WTC11 (cell line): ENCODE measurements around the gene SMPD2. TPM values are rescaled to one million over a fixed set of nuclear protein-coding genes. Genes with fewer than 3 reads are reported as not detected.

ENCODE experiments used
- ATAC-seq: fragments of 200-7000 bp; cut with Tn5 transposase; 2 replicates; pipeline ENCODE4 v1.10.0; 2021; ENCODE audit warnings: mild to moderate bottlenecking, moderate library complexity
- CTCF ChIA-PET: fragments of 300-600 bp; sonication (Branson Sonifier 250); formaldehyde crosslinking; loops from one replicate; lab custom pipeline; 2021; ENCODE audit warnings: antibody characterized with exemption; lab: Charles Lee
- POLR2A ChIA-PET: fragments of 350-600 bp; sonication (Branson Sonifier 250); formaldehyde crosslinking; loops from one replicate; lab custom pipeline; 2021; ENCODE audit warnings: antibody characterized with exemption; lab: Charles Lee
- DNase-seq: peaks from one replicate; pipeline ENCODE4 v3.0.0; 2021; ENCODE audit warnings: low spot score
- H3K27ac Mint-ChIP-seq: 2 replicates; pipeline ENCODE4 v1.8.0; 2021; ENCODE audit warnings: mixed read lengths
- H3K27me3 Mint-ChIP-seq: 2 replicates; pipeline ENCODE4 v1.8.0; 2021; ENCODE audit warnings: low read depth, mild to moderate bottlenecking, moderate library complexity, mixed read lengths
- H3K36me3 Mint-ChIP-seq: 2 replicates; pipeline ENCODE4 v1.8.0; 2021; ENCODE audit warnings: mixed read lengths
- H3K4me1 Mint-ChIP-seq: 2 replicates; pipeline ENCODE4 v1.8.0; 2022; ENCODE audit warnings: mixed read lengths
- H3K4me3 Mint-ChIP-seq: 2 replicates; pipeline ENCODE4 v1.8.0; 2021; ENCODE audit warnings: mild to moderate bottlenecking, moderate library complexity, mixed read lengths
- H3K9me3 Mint-ChIP-seq: 2 replicates; pipeline ENCODE4 v1.8.0; 2021; ENCODE audit warnings: mixed read lengths
- CBFB ChIP-seq: sonication (generic); formaldehyde crosslinking; IDR thresholded peaks from 2 replicates; pipeline ENCODE4 v1.8.1; 2022; ENCODE audit warnings: mild to moderate bottlenecking, low read depth, missing genetic modification reagents
- E2F1 ChIP-seq: sonication (generic); formaldehyde crosslinking; IDR thresholded peaks from 2 replicates; pipeline ENCODE4 v1.8.0; 2022; ENCODE audit warnings: mild to moderate bottlenecking, missing genetic modification reagents
- GABPB1 ChIP-seq: sonication (generic); formaldehyde crosslinking; IDR thresholded peaks from 2 replicates; pipeline ENCODE4 v1.8.1; 2023; ENCODE audit warnings: mild to moderate bottlenecking, missing genetic modification reagents
- IRF2 ChIP-seq: sonication (generic); formaldehyde crosslinking; IDR thresholded peaks from 2 replicates; pipeline ENCODE4 v1.8.0; 2022; ENCODE audit warnings: low read depth, missing genetic modification reagents, borderline replicate concordance
- JAZF1 ChIP-seq: fragments of 250-450 bp; sonication (Bioruptor Pico); IDR thresholded peaks from 2 replicates; pipeline ENCODE4 v1.9.0; 2021; ENCODE audit warnings: moderate library complexity, mild to moderate bottlenecking, inconsistent platforms
- JUN ChIP-seq: sonication (generic); formaldehyde crosslinking; IDR thresholded peaks from 2 replicates; pipeline ENCODE4 v1.8.0; 2023; ENCODE audit warnings: mild to moderate bottlenecking, missing genetic modification reagents
- NFATC4 ChIP-seq: fragments of 250-450 bp; sonication (Bioruptor Pico); IDR thresholded peaks from 2 replicates; pipeline ENCODE4 v1.9.0; 2021; ENCODE audit warnings: mild to moderate bottlenecking
- NFE2L1 ChIP-seq: sonication (generic); formaldehyde crosslinking; IDR thresholded peaks from 2 replicates; pipeline ENCODE4 v1.8.1; 2023; ENCODE audit warnings: missing genetic modification reagents
- NFYB ChIP-seq: sonication (generic); formaldehyde crosslinking; conservative IDR thresholded peaks from 2 replicates; pipeline ENCODE4 v1.8.0; 2022; ENCODE audit warnings: low read depth, missing genetic modification reagents
- OVOL2 ChIP-seq: fragments of 250-450 bp; sonication (Bioruptor Pico); IDR thresholded peaks from 2 replicates; pipeline ENCODE4 v1.9.0; 2021; ENCODE audit warnings: mild to moderate bottlenecking, borderline replicate concordance
- RELA ChIP-seq: sonication (generic); formaldehyde crosslinking; IDR thresholded peaks from 2 replicates; pipeline ENCODE4 v1.8.1; 2022; ENCODE audit warnings: missing genetic modification reagents, mild to moderate bottlenecking, borderline replicate concordance
- RORB ChIP-seq: fragments of 250-450 bp; sonication (Bioruptor Pico); IDR thresholded peaks from 2 replicates; pipeline ENCODE4 v1.9.0; 2021; ENCODE audit warnings: mild to moderate bottlenecking
- SP1 ChIP-seq: sonication (generic); formaldehyde crosslinking; conservative IDR thresholded peaks from 2 replicates; pipeline ENCODE4 v1.8.1; 2022; ENCODE audit warnings: missing genetic modification reagents
- STAT6 ChIP-seq: sonication (generic); formaldehyde crosslinking; conservative IDR thresholded peaks from 2 replicates; pipeline ENCODE4 v1.8.1; 2023; ENCODE audit warnings: mild to moderate bottlenecking, low read depth, missing genetic modification reagents, moderate library complexity
- TCF7 ChIP-seq: sonication (generic); formaldehyde crosslinking; IDR thresholded peaks from 2 replicates; pipeline ENCODE4 v1.8.0; 2022; ENCODE audit warnings: mild to moderate bottlenecking, low read depth, missing genetic modification reagents, moderate library complexity
- TP53 ChIP-seq: sonication (generic); formaldehyde crosslinking; IDR thresholded peaks from 2 replicates; pipeline ENCODE4 v1.8.1; 2023; ENCODE audit warnings: mild to moderate bottlenecking, missing genetic modification reagents
- ZNF263 ChIP-seq: sonication (generic); formaldehyde crosslinking; IDR thresholded peaks from 2 replicates; pipeline ENCODE4 v1.8.1; 2022; ENCODE audit warnings: low read depth, mild to moderate bottlenecking, moderate library complexity, missing genetic modification reagents
- total RNA-seq: library from RNA; stranded (reverse); gene quantifications from 3 replicates; pipeline ENCODE4 v1.2.3, GENCODE V29; 2021
- TF ChIP-seq, protein P1 (sequence below): fragments of 250-450 bp; sonication (Bioruptor Pico); IDR thresholded peaks from 2 replicates; pipeline ENCODE4 v1.9.0; 2021; ENCODE audit warnings: mild to moderate bottlenecking
- TF ChIP-seq, protein P2 (sequence below): sonication (generic); formaldehyde crosslinking; IDR thresholded peaks from 2 replicates; pipeline ENCODE4 v1.8.1; 2022; ENCODE audit warnings: mild to moderate bottlenecking, missing genetic modification reagents, moderate library complexity, borderline replicate concordance
- TF ChIP-seq, protein P3 (sequence below): sonication (generic); formaldehyde crosslinking; IDR thresholded peaks from 2 replicates; pipeline ENCODE4 v1.8.0; 2022; ENCODE audit warnings: mild to moderate bottlenecking, missing genetic modification reagents
- TF ChIP-seq, protein P4 (sequence below): sonication (generic); formaldehyde crosslinking; IDR thresholded peaks from 2 replicates; pipeline ENCODE4 v1.8.0; 2022; ENCODE audit warnings: missing genetic modification reagents
- TF ChIP-seq, protein P5 (sequence below): sonication (generic); formaldehyde crosslinking; IDR thresholded peaks from 2 replicates; pipeline ENCODE4 v1.8.0; 2023; ENCODE audit warnings: mild to moderate bottlenecking, missing genetic modification reagents

Gene SMPD2
- total RNA-seq, 1 experiment from 2014 or later, result 13.1 TPM

DNA sequence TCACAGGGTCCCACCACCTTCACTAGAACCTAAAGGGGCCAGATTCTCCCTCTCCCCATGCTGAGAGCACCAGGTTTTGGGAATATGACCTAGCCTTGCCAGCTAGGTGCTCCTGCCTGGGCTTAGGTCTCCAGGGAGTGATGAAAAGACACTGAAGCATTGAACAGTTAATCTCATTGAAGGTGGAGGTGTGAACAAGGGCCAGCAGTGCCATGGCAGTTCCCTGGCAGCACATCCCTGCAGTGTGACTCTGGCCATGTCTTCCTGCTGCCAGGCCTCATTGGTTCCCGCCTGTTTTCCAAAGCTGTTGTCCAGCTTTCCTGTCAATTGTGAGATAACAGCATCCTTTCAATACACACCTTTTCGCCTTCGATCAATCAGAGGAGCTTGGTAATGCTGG lies 11.0 kb upstream of the SMPD2 start:
- Mint-ChIP-seq H3K4me3 (no peak overlapping the region), H3K9me3 (no peaks in the 10 kb centered on the region), H3K27me3 (no peaks in the 10 kb centered on the region; the same call in 1 of the 2 replicates), H3K27ac (no peak overlapping the region), H3K4me1 (no peaks in the 10 kb centered on the region), H3K36me3 (no peaks in the 10 kb centered on the region)
- no peak for DNase-seq
- ChIA-PET CTCF (interaction anchor here (0.6 kb wide), 1 partner anchor 322 kb away, joined by 3 read pairs; no protein-coding TSS in a partner anchor), POLR2A (no interaction called here)
- TF ChIP-seq JUN (CRISPR knock-in tag), result no peak
- no peak for TF ChIP-seq E2F1
- no peak for TF ChIP-seq RORB (CRISPR knock-in tag)
- TF ChIP-seq TCF7 (CRISPR knock-in tag), result no peak
- TF ChIP-seq SP1 (CRISPR knock-in tag), result no peak
- TF ChIP-seq CBFB (CRISPR knock-in tag), result no peak
- TF ChIP-seq, protein P1, sequence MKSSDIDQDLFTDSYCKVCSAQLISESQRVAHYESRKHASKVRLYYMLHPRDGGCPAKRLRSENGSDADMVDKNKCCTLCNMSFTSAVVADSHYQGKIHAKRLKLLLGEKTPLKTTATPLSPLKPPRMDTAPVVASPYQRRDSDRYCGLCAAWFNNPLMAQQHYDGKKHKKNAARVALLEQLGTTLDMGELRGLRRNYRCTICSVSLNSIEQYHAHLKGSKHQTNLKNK (CRISPR knock-in tag), result no peak
- TF ChIP-seq OVOL2 (CRISPR knock-in tag), result no peak
- no peak for ATAC-seq

DNA sequence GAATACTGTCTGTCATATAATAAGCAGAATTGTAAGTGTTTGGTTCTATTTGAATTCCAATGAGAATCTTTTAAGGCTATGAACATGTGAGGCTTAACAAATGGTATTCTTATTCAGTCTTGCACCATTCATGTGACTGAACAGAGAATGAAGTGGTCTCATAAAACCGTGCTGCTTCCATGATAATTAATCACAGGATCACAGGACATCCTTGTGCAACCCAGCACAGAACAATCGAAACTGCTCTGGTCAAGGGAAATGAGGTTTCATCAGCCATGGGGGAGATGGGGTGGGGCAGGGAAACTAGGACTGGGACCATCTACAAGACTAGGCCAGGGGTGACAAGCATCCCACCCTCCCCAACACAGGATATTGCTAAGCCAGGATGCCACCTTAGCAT lies 6.1 kb upstream of the SMPD2 start:
- Mint-ChIP-seq H3K4me1 (peaks cover under 1% of the 10 kb centered on the region; the same call in 1 of the 2 replicates), H3K9me3 (no peaks in the 10 kb centered on the region), H3K27ac (no peak overlapping the region), H3K4me3 (no peak overlapping the region), H3K36me3 (no peaks in the 10 kb centered on the region), H3K27me3 (peaks cover 3% of the 10 kb centered on the region)
- DNase-seq, result no peak
- ChIA-PET POLR2A (no interaction called here), CTCF (interaction anchor here (0.7 kb wide), 1 partner anchor 198 kb away, joined by 3 read pairs; no protein-coding TSS in a partner anchor)
- ATAC-seq, result no peak
- TF ChIP-seq NFYB (CRISPR knock-in tag), result no peak
- no peak for TF ChIP-seq RORB (CRISPR knock-in tag)
- TF ChIP-seq, protein P2, sequence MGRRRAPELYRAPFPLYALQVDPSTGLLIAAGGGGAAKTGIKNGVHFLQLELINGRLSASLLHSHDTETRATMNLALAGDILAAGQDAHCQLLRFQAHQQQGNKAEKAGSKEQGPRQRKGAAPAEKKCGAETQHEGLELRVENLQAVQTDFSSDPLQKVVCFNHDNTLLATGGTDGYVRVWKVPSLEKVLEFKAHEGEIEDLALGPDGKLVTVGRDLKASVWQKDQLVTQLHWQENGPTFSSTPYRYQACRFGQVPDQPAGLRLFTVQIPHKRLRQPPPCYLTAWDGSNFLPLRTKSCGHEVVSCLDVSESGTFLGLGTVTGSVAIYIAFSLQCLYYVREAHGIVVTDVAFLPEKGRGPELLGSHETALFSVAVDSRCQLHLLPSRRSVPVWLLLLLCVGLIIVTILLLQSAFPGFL, result no peak
- TF ChIP-seq RELA (CRISPR knock-in tag), result no peak
- TF ChIP-seq, protein P3, sequence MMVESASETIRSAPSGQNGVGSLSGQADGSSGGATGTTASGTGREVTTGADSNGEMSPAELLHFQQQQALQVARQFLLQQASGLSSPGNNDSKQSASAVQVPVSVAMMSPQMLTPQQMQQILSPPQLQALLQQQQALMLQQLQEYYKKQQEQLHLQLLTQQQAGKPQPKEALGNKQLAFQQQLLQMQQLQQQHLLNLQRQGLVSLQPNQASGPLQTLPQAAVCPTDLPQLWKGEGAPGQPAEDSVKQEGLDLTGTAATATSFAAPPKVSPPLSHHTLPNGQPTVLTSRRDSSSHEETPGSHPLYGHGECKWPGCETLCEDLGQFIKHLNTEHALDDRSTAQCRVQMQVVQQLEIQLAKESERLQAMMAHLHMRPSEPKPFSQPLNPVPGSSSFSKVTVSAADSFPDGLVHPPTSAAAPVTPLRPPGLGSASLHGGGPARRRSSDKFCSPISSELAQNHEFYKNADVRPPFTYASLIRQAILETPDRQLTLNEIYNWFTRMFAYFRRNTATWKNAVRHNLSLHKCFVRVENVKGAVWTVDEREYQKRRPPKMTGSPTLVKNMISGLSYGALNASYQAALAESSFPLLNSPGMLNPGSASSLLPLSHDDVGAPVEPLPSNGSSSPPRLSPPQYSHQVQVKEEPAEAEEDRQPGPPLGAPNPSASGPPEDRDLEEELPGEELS, result no peak
- no peak for TF ChIP-seq IRF2 (CRISPR knock-in tag)
- TF ChIP-seq, protein P4, sequence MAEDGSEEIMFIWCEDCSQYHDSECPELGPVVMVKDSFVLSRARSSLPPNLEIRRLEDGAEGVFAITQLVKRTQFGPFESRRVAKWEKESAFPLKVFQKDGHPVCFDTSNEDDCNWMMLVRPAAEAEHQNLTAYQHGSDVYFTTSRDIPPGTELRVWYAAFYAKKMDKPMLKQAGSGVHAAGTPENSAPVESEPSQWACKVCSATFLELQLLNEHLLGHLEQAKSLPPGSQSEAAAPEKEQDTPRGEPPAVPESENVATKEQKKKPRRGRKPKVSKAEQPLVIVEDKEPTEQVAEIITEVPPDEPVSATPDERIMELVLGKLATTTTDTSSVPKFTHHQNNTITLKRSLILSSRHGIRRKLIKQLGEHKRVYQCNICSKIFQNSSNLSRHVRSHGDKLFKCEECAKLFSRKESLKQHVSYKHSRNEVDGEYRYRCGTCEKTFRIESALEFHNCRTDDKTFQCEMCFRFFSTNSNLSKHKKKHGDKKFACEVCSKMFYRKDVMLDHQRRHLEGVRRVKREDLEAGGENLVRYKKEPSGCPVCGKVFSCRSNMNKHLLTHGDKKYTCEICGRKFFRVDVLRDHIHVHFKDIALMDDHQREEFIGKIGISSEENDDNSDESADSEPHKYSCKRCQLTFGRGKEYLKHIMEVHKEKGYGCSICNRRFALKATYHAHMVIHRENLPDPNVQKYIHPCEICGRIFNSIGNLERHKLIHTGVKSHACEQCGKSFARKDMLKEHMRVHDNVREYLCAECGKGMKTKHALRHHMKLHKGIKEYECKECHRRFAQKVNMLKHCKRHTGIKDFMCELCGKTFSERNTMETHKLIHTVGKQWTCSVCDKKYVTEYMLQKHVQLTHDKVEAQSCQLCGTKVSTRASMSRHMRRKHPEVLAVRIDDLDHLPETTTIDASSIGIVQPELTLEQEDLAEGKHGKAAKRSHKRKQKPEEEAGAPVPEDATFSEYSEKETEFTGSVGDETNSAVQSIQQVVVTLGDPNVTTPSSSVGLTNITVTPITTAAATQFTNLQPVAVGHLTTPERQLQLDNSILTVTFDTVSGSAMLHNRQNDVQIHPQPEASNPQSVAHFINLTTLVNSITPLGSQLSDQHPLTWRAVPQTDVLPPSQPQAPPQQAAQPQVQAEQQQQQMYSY (CRISPR knock-in tag), result no peak
- TF ChIP-seq ZNF263 (CRISPR knock-in tag), result no peak
- TF ChIP-seq, protein P5, sequence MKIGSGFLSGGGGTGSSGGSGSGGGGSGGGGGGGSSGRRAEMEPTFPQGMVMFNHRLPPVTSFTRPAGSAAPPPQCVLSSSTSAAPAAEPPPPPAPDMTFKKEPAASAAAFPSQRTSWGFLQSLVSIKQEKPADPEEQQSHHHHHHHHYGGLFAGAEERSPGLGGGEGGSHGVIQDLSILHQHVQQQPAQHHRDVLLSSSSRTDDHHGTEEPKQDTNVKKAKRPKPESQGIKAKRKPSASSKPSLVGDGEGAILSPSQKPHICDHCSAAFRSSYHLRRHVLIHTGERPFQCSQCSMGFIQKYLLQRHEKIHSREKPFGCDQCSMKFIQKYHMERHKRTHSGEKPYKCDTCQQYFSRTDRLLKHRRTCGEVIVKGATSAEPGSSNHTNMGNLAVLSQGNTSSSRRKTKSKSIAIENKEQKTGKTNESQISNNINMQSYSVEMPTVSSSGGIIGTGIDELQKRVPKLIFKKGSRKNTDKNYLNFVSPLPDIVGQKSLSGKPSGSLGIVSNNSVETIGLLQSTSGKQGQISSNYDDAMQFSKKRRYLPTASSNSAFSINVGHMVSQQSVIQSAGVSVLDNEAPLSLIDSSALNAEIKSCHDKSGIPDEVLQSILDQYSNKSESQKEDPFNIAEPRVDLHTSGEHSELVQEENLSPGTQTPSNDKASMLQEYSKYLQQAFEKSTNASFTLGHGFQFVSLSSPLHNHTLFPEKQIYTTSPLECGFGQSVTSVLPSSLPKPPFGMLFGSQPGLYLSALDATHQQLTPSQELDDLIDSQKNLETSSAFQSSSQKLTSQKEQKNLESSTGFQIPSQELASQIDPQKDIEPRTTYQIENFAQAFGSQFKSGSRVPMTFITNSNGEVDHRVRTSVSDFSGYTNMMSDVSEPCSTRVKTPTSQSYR (CRISPR knock-in tag), result no peak
- TF ChIP-seq GABPB1 (CRISPR knock-in tag), result no peak
- TF ChIP-seq TP53 (CRISPR knock-in tag), result no peak
- no peak for TF ChIP-seq NFATC4 (CRISPR knock-in tag)
- no peak for TF ChIP-seq STAT6 (CRISPR knock-in tag)
- TF ChIP-seq JAZF1, result no peak
- no peak for TF ChIP-seq NFE2L1 (CRISPR knock-in tag)
